Measurements from ENCODE around the gene SPECC1L. TPM values are rescaled to one million over a fixed set of nuclear protein-coding genes. Genes with fewer than 3 reads are reported as not detected.

Gene SPECC1L
- total RNA-seq, 2 donors from 2014 or later = 80.1 to 88.8 TPM

GRCh38 chr22:24429411-24430365 is 159.1 kb downstream of the SPECC1L start:
- intact Hi-C loops (cut with DNase I) = no loop called here
- peak; percentile 80 for DNase-seq (ENCODE audit: low spot score)

GRCh38 chr22:24430431-24431308 is 160.0 kb downstream of the SPECC1L start:
- peak; percentile 71 for DNase-seq (ENCODE audit: low spot score)
- intact Hi-C loops (cut with DNase I) = no loop called here

GRCh38 chr22:24431309-24432034 is 160.8 kb downstream of the SPECC1L start:
- DNase-seq (ENCODE audit: low spot score) = peak; percentile 68
- intact Hi-C loops (cut with DNase I) = no loop called here

- DNase-seq (ENCODE audit: low spot score) = peak; percentile 89
- intact Hi-C loops (cut with DNase I) = no loop called here
Observed at GRCh38 chr22:24432059-24432853, 161.6 kb downstream of the SPECC1L start.

GRCh38 chr22:24433001-24433827 is 162.6 kb downstream of the SPECC1L start:
- intact Hi-C loops (cut with DNase I) = no loop called here
- peak; percentile 79 for DNase-seq (ENCODE audit: low spot score)

- intact Hi-C loops (cut with DNase I) = no loop called here
- peak; percentile 85 for DNase-seq (ENCODE audit: low spot score)
Observed at GRCh38 chr22:24433828-24434470, 163.3 kb downstream of the SPECC1L start.

- peak; percentile 86 for DNase-seq (ENCODE audit: low spot score)
- intact Hi-C loops (cut with DNase I) = no loop called here
Observed at GRCh38 chr22:24434471-24435322, 164.1 kb downstream of the SPECC1L start.

- intact Hi-C loops (cut with DNase I) = no loop called here
- no peak for DNase-seq (ENCODE audit: low spot score)
Observed at GRCh38 chr22:24435323-24435645, 164.7 kb downstream of the SPECC1L start.

- DNase-seq (ENCODE audit: low spot score) = peak; percentile 83
- intact Hi-C loops (cut with DNase I) = no loop called here
Observed at GRCh38 chr22:24435861-24436371, 165.3 kb downstream of the SPECC1L start.

GRCh38 chr22:24436553-24436952 is 165.9 kb downstream of the SPECC1L start:
- intact Hi-C loops (cut with DNase I) = no loop called here
- no peak for DNase-seq (ENCODE audit: low spot score)

GRCh38 chr22:24437091-24437490 is 166.5 kb downstream of the SPECC1L start:
- intact Hi-C loops (cut with DNase I) = no loop called here
- no peak for DNase-seq (ENCODE audit: low spot score)

- intact Hi-C loops (cut with DNase I) = no loop called here
- no peak for DNase-seq (ENCODE audit: low spot score)
Observed at GRCh38 chr22:24437741-24438328, 167.2 kb downstream of the SPECC1L start.

GRCh38 chr22:24440270-24440717 is 169.7 kb downstream of the SPECC1L start:
- intact Hi-C loops (cut with DNase I) = no loop called here
- DNase-seq (ENCODE audit: low spot score) = no peak

GRCh38 chr22:24440718-24441405 is 170.2 kb downstream of the SPECC1L start:
- DNase-seq (ENCODE audit: low spot score) = peak; percentile 71
- intact Hi-C loops (cut with DNase I) = no loop called here

Measured in posterior vena cava (tissue), 2 donors.